Stomach (tissue), 4 donors: ENCODE measurements around the gene BPIFB2.

Experiments
- CTCF ChIP-seq, 7 experiments: fragments of 450-650 bp in 4 of 7; fragments of 200-600 bp in 3 of 7; sonication (generic) in 3 of 7; IDR thresholded peaks; one replicate each; pipeline ENCODE4 v1.5.1; 2016 to 2019; ENCODE audit warnings: antibody characterized with exemption in 7 of 7, control low read depth in 2 of 7, mild to moderate bottlenecking in 1 of 7
- EP300 ChIP-seq: sonication (generic); formaldehyde crosslinking; IDR thresholded peaks from one replicate; pipeline ENCODE4 v1.6.1; 2017; ENCODE audit warnings: antibody characterized with exemption
- POLR2A ChIP-seq, 4 donors: fragments of 450-650 bp; IDR thresholded peaks; one replicate each; pipeline ENCODE4 v1.6.1; 2016; ENCODE audit warnings: antibody characterized with exemption in 4 of 4, control low read depth in 2 of 4, mild to moderate bottlenecking in 1 of 4, moderate library complexity in 1 of 4
- POLR2AphosphoS5 ChIP-seq, 3 donors: sonication (generic); formaldehyde crosslinking; IDR thresholded peaks; one replicate each; pipeline ENCODE4 v1.6.1; 2016; ENCODE audit warnings: antibody characterized with exemption in 3 of 3

GRCh38 chr20:33027769-33028751 is 20.6 kb downstream of the BPIFB2 start:
- TF ChIP-seq CTCF (IDR thresholded peaks at IDR 0.05) = no peak
- no peak for TF ChIP-seq POLR2A (IDR thresholded peaks at IDR 0.05)
- no peak for TF ChIP-seq EP300
- TF ChIP-seq POLR2AphosphoS5 (IDR thresholded peaks at IDR 0.05) = no peak
